IMR-90 (cell line): Measurements from ENCODE around the gene IGF2. TPM values are rescaled to one million over a fixed set of nuclear protein-coding genes. Genes with fewer than 3 reads are reported as not detected.

Experiments used
- ATAC-seq: fragments of 200-7000 bp; cut with Tn5 transposase; 2 replicates; pipeline ENCODE4 v1.9.1; 2020; ENCODE audit warnings: low read depth, mild to moderate bottlenecking, moderate library complexity
- BruUV-seq: library from RNA; stranded (reverse); fragments of 400-500 nt; replicated peaks from 2 replicates; lab custom pipeline; 2021; lab: Mats Ljungman, UMichigan
- CTCF ChIA-PET: fragments of 300-600 bp; formaldehyde crosslinking; extraction: SDS; loops from one replicate; lab custom pipeline; 2021; ENCODE audit warnings: antibody characterized with exemption; lab: Yijun Ruan, JAX
- POLR2A ChIA-PET: fragments of 300-600 bp; sonication (Branson Sonifier 250); formaldehyde crosslinking; loops from one replicate; lab custom pipeline; 2022; ENCODE audit warnings: antibody characterized with exemption; ENCODE audit not compliant: unreplicated experiment; lab: Charles Lee
- DNase-seq: peaks from one replicate; pipeline ENCODE4 v3.0.0; 2013
- H2AFZ ChIP-seq: replicated peaks from 2 replicates; pipeline ENCODE3; 2013; ENCODE audit warnings: low read length, mild to moderate bottlenecking; ENCODE audit not compliant: poor library complexity
- H2AK5ac ChIP-seq: 2 replicates; pipeline ENCODE4 v1.6.1; 2013; ENCODE audit warnings: low read depth, low read length, inconsistent platforms
- H2AK9ac ChIP-seq: replicated peaks from 2 replicates; pipeline ENCODE3; 2013; ENCODE audit warnings: mild to moderate bottlenecking, low read depth, low read length, moderate library complexity; ENCODE audit not compliant: poor library complexity
- H2BK120ac ChIP-seq: 2 replicates; pipeline ENCODE4 v1.6.1; 2013; ENCODE audit warnings: low read depth, low read length, inconsistent platforms
- H2BK15ac ChIP-seq: 3 replicates; pipeline ENCODE4 v1.6.1; 2013; ENCODE audit warnings: low read depth, low read length, inconsistent platforms
- H2BK20ac ChIP-seq: 2 replicates; pipeline ENCODE4 v1.6.1; 2013; ENCODE audit warnings: low read depth, mild to moderate bottlenecking, inconsistent platforms, low read length, moderate library complexity
- H2BK5ac ChIP-seq: 2 replicates; pipeline ENCODE4 v1.6.1; 2013; ENCODE audit warnings: mild to moderate bottlenecking, low read depth, low read length, inconsistent platforms; ENCODE audit not compliant: poor library complexity, severe bottlenecking
- H3K14ac ChIP-seq: replicated peaks from 2 replicates; pipeline ENCODE4 v1.6.1; 2013; ENCODE audit warnings: low read depth, low read length, inconsistent platforms
- H3K18ac ChIP-seq: 2 replicates; pipeline ENCODE4 v1.6.1; 2013; ENCODE audit warnings: low read depth, low read length, control low read depth
- H3K23ac ChIP-seq: 2 replicates; pipeline ENCODE4 v1.6.1; 2013; ENCODE audit warnings: low read depth, low read length, inconsistent platforms
- H3K27ac ChIP-seq: 2 replicates; pipeline ENCODE4 v1.5.1; 2013; ENCODE audit warnings: mild to moderate bottlenecking, control low read depth, low read length; ENCODE audit not compliant: insufficient read depth
- H3K27me3 ChIP-seq: 2 replicates; pipeline ENCODE4 v1.6.1; 2013; ENCODE audit warnings: low read length; ENCODE audit not compliant: control insufficient read depth, insufficient read depth
- H3K36me3 ChIP-seq: 2 replicates; pipeline ENCODE4 v1.6.1; 2013; ENCODE audit warnings: low read length, mixed read lengths; ENCODE audit not compliant: control insufficient read depth, insufficient read depth
- H3K4ac ChIP-seq: 2 replicates; pipeline ENCODE4 v1.6.1; 2013; ENCODE audit warnings: low read depth, low read length, inconsistent platforms
- H3K4me1 ChIP-seq: 2 replicates; pipeline ENCODE4 v1.6.1; 2013; ENCODE audit warnings: low read length, mixed read lengths; ENCODE audit not compliant: control insufficient read depth, insufficient read depth
- H3K4me2 ChIP-seq: 2 replicates; pipeline ENCODE4 v1.6.1; 2013; ENCODE audit warnings: low read depth, mild to moderate bottlenecking, control low read depth, low read length, moderate library complexity
- H3K4me3 ChIP-seq: 2 replicates; pipeline ENCODE4 v1.5.1; 2013; ENCODE audit warnings: low read depth, mild to moderate bottlenecking, control low read depth, low read length, moderate library complexity; ENCODE audit not compliant: insufficient read depth
- H3K56ac ChIP-seq: 2 replicates; pipeline ENCODE4 v1.6.1; 2013; ENCODE audit warnings: low read length, inconsistent platforms; ENCODE audit not compliant: insufficient read depth; ENCODE audit errors: extremely low read depth
- H3K79me1 ChIP-seq, 2 experiments: 2 replicates each; pipeline ENCODE4 v1.6.1; 2013; ENCODE audit warnings: low read length in 2 of 2, inconsistent platforms in 1 of 2, low read depth in 1 of 2
- H3K9ac ChIP-seq: 2 replicates; pipeline ENCODE4 v1.6.1; 2013; ENCODE audit warnings: low read depth, low read length, control low read depth
- H3K9me1 ChIP-seq: 2 replicates; pipeline ENCODE4 v1.6.1; 2013; ENCODE audit warnings: low read length, inconsistent platforms; ENCODE audit not compliant: insufficient read depth
- H3K9me3 ChIP-seq: 2 replicates; pipeline ENCODE4 v1.6.1; 2013; ENCODE audit warnings: low read length; ENCODE audit not compliant: control insufficient read depth, insufficient read depth
- H4K20me1 ChIP-seq: 2 replicates; pipeline ENCODE4 v1.6.1; 2013; ENCODE audit warnings: low read length, inconsistent platforms; ENCODE audit not compliant: insufficient read depth
- H4K5ac ChIP-seq: 2 replicates; pipeline ENCODE4 v1.6.1; 2013; ENCODE audit warnings: mild to moderate bottlenecking, low read depth, low read length, control low read depth
- H4K8ac ChIP-seq, 2 experiments: 2 replicates each; pipeline ENCODE4 v1.6.1; 2013; ENCODE audit warnings: low read depth in 2 of 2, low read length in 2 of 2, control low read depth in 1 of 2, inconsistent platforms in 1 of 2
- H4K91ac ChIP-seq: 2 replicates; pipeline ENCODE4 v1.6.1; 2013; ENCODE audit warnings: low read depth, low read length, inconsistent platforms; ENCODE audit not compliant: insufficient read depth
- CEBPB ChIP-seq: IDR thresholded peaks from 2 replicates; pipeline ENCODE4 v1.6.1; 2012; ENCODE audit warnings: low read depth, low read length, improper control_type of control experiment
- CHD1 ChIP-seq: IDR thresholded peaks from 2 replicates; pipeline ENCODE4 v1.6.1; 2012; ENCODE audit warnings: low read depth, low read length, improper control_type of control experiment
- FOS ChIP-seq: fragments of 150-350 bp; IDR thresholded peaks from 2 replicates; pipeline ENCODE4 v1.6.1; 2016; ENCODE audit warnings: low read depth, low read length
- MAFK ChIP-seq: IDR thresholded peaks from 2 replicates; pipeline ENCODE4 v1.6.1; 2012; ENCODE audit warnings: low read depth, low read length, improper control_type of control experiment
- MAZ ChIP-seq: IDR thresholded peaks from 2 replicates; pipeline ENCODE4 v1.6.1; 2012; ENCODE audit warnings: low read depth, mild to moderate bottlenecking, low read length, improper control_type of control experiment, moderate library complexity, borderline replicate concordance
- MXI1 ChIP-seq: IDR thresholded peaks from 2 replicates; pipeline ENCODE4 v1.6.1; 2012; ENCODE audit warnings: low read depth, mild to moderate bottlenecking, low read length, moderate library complexity, borderline replicate concordance
- NFE2L2 ChIP-seq: fragments of 150-350 bp; IDR thresholded peaks from 2 replicates; pipeline ENCODE4 v1.6.1; 2016; ENCODE audit warnings: low read depth, mild to moderate bottlenecking, low read length
- POLR2A ChIP-seq: IDR thresholded peaks from 2 replicates; pipeline ENCODE4 v1.6.1; 2012; ENCODE audit warnings: mild to moderate bottlenecking, low read depth, low read length
- RAD21 ChIP-seq: IDR thresholded peaks from 2 replicates; pipeline ENCODE4 v1.6.1; 2012; ENCODE audit warnings: low read length, improper control_type of control experiment
- RCOR1 ChIP-seq: IDR thresholded peaks from 2 replicates; pipeline ENCODE4 v1.6.1; 2012; ENCODE audit warnings: mild to moderate bottlenecking, low read length, improper control_type of control experiment; ENCODE audit not compliant: insufficient replicate concordance
- RFX5 ChIP-seq: IDR thresholded peaks from 2 replicates; pipeline ENCODE4 v1.8.0; 2012; ENCODE audit warnings: low read depth, mild to moderate bottlenecking, low read length, moderate library complexity
- SMC3 ChIP-seq: fragments of 150-350 bp; IDR thresholded peaks from 2 replicates; pipeline ENCODE4 v1.6.1; 2016; ENCODE audit warnings: low read depth, mild to moderate bottlenecking, antibody characterized with exemption, low read length, moderate library complexity
- WGBS, 2 experiments: methylation state at CpG; one replicate each; pipeline versions ENCODE4 v1.1.5 to v1.1.7; 2013; ENCODE audit warnings: missing lambda C conversion rate in 2 of 2; ENCODE audit not compliant: insufficient read length in 1 of 2; ENCODE audit errors: extremely low coverage in 2 of 2; 5-methylcytosine and 5-hydroxymethylcytosine counted together
- dilution Hi-C: fragments of 300-500 bp; cut with HindIII; formaldehyde crosslinking; loops from one replicate; pipeline ENCODE4 v1.14.3; 2018; ENCODE audit warnings: low sequenced_read_pairs; ENCODE audit not compliant: unreplicated experiment
- in situ Hi-C: fragments of 300-500 bp; cut with MboI; formaldehyde crosslinking; loops from 3 replicates; pipeline ENCODE4 v1.14.3; 2019; ENCODE audit warnings: low sequenced_read_pairs, inconsistent platforms, mixed read lengths
- intact Hi-C: fragments of 100-400 bp; cut with micrococcal nuclease; formaldehyde crosslinking; loops from 2 replicates; pipeline ENCODE4 v1.10.0; 2022
- polyA plus RNA-seq, 3 experiments: library from polyadenylated mRNA; depleted of rRNA; stranded (reverse); fragments of >200 nt; gene quantifications; 2 replicates each; pipeline ENCODE4 v1.2.3, GENCODE V29; 2012; ENCODE audit warnings: low replicate concordance in 1 of 3
- total RNA-seq: library from RNA; depleted of rRNA; stranded (reverse); fragments of >200 nt; gene quantifications from 2 replicates; pipeline ENCODE4 v1.2.3, GENCODE V29; 2012
- TF ChIP-seq, protein P1 (sequence below): conservative IDR thresholded peaks from 2 replicates; pipeline ENCODE4 v1.5.1; 2012; ENCODE audit warnings: mild to moderate bottlenecking, low read depth, low read length, improper control_type of control experiment
- TF ChIP-seq, protein P2 (sequence below): fragments of 150-350 bp; IDR thresholded peaks from 2 replicates; pipeline ENCODE4 v1.6.1; 2017; ENCODE audit warnings: mild to moderate bottlenecking, antibody characterized with exemption, low read length, low read depth

Gene IGF2
- total and polyA plus RNA-seq, 2 of the 4 experiments (the other 2 are of a cell fraction), result 2.3 to 21.8 TPM

DNA sequence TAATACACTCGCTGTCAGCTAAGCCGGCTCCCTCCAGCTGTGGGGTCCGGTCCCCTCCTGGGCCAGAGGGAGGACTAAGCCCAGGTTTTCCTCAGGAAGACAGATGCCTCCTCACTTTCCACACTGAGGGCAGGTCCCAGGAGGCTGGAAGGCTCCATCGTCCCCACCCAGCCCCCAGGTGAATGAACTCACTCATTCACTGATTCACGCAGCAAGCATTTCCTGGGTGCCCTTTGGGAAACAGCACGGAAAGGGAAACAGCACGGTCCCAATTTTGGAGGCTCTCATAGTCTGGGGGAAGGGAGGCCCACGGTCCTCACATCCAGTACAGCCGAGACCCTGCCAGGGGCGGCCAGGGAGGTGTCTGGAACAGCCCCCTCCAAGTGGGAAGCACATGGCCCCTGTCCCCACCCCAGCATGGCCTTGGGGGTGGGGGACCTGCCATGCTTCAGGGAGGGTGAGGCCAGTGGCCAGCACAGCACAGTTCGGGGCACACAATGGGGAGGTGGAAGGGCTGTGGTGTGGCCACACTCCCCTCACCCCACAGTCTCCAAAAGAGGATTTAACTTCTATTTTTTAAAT lies 41.7 kb upstream of the IGF2 start:
- no peak overlapping the region for H3K18ac ChIP-seq
- ChIA-PET CTCF (no interaction called here), POLR2A (no interaction called here)
- H2AK5ac ChIP-seq, result no peak overlapping the region
- dilution Hi-C loops, result no loop called here
- DNase-seq, result no peak
- H4K5ac ChIP-seq, result no peak overlapping the region
- H3K79me1 ChIP-seq, result no peaks in the 10 kb centered on the region
- no peak overlapping the region for H3K56ac ChIP-seq
- no TSS peak for BruUV-seq
- no peak for TF ChIP-seq POLR2A
- TF ChIP-seq MAZ, result no peak
- TF ChIP-seq MAFK, result no peak
- TF ChIP-seq NFE2L2, result no peak
- TF ChIP-seq MXI1, result no peak
- TF ChIP-seq RAD21, result no peak
- TF ChIP-seq FOS, result no peak
- no peak for TF ChIP-seq RCOR1
- TF ChIP-seq, protein P1, sequence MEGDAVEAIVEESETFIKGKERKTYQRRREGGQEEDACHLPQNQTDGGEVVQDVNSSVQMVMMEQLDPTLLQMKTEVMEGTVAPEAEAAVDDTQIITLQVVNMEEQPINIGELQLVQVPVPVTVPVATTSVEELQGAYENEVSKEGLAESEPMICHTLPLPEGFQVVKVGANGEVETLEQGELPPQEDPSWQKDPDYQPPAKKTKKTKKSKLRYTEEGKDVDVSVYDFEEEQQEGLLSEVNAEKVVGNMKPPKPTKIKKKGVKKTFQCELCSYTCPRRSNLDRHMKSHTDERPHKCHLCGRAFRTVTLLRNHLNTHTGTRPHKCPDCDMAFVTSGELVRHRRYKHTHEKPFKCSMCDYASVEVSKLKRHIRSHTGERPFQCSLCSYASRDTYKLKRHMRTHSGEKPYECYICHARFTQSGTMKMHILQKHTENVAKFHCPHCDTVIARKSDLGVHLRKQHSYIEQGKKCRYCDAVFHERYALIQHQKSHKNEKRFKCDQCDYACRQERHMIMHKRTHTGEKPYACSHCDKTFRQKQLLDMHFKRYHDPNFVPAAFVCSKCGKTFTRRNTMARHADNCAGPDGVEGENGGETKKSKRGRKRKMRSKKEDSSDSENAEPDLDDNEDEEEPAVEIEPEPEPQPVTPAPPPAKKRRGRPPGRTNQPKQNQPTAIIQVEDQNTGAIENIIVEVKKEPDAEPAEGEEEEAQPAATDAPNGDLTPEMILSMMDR, result no peak
- TF ChIP-seq, protein P2, sequence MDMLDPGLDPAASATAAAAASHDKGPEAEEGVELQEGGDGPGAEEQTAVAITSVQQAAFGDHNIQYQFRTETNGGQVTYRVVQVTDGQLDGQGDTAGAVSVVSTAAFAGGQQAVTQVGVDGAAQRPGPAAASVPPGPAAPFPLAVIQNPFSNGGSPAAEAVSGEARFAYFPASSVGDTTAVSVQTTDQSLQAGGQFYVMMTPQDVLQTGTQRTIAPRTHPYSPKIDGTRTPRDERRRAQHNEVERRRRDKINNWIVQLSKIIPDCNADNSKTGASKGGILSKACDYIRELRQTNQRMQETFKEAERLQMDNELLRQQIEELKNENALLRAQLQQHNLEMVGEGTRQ, result no peak
- no peak for TF ChIP-seq CHD1
- TF ChIP-seq CEBPB, result no peak
- TF ChIP-seq SMC3, result no peak
- no peak for TF ChIP-seq RFX5
- no peaks in the 10 kb centered on the region for H3K36me3 ChIP-seq
- H3K14ac ChIP-seq, result no peak overlapping the region
- no peak overlapping the region for H2AK9ac ChIP-seq
- no peaks in the 10 kb centered on the region for H3K9me3 ChIP-seq
- H2BK5ac ChIP-seq, result no peak overlapping the region
- H4K8ac ChIP-seq, result no peak overlapping the region
- no peak overlapping the region for H3K4me2 ChIP-seq
- in situ Hi-C loops, result loop anchor here (25.0 kb wide), 1 partner anchor 706 kb away; the partner anchor contains the start of gene CDKN1C
- no peak overlapping the region for H3K9ac ChIP-seq
- H4K91ac ChIP-seq, result no peak overlapping the region
- H3K27me3 ChIP-seq, result peaks cover 17% of the 10 kb centered on the region
- no peak overlapping the region for H3K4ac ChIP-seq
- ATAC-seq, result no peak
- H3K23ac ChIP-seq, result no peak overlapping the region
- intact Hi-C loops, result no loop called here
- no peak overlapping the region for H2BK20ac ChIP-seq
- H3K27ac ChIP-seq, result no peak overlapping the region
- H3K9me1 ChIP-seq, result peaks cover 6% of the 10 kb centered on the region
- H2AFZ ChIP-seq, result no peak overlapping the region
- H2BK120ac ChIP-seq, result no peak overlapping the region
- no peaks in the 10 kb centered on the region for H3K4me1 ChIP-seq
- H3K4me3 ChIP-seq, result no peak overlapping the region
- H2BK15ac ChIP-seq, result no peak overlapping the region
- no peaks in the 10 kb centered on the region for H4K20me1 ChIP-seq
- WGBS, 2 experiments, result no CpG with 5 or more reads among the region's 11 CpGs
